Suppressor macrophage (primary cell): ENCODE results near the gene ALG12.

Source experiments
- DNase-seq, 4 experiments: peaks; one replicate each; pipeline ENCODE4 v3.0.0-alpha.2; 2020 to 2022

ALG12 gene

GRCh38 chr22:49886346-49887063 lies 31.7 kb downstream of the ALG12 start:
- no peak for DNase-seq

GRCh38 chr22:49885881-49886280 lies 32.4 kb downstream of the ALG12 start:
- DNase-seq = no peak

- DNase-seq = no peak
Measured at GRCh38 chr22:49885281-49885680, 33.0 kb downstream of the ALG12 start.

- DNase-seq = no peak
Measured at GRCh38 chr22:49884503-49885260, 33.6 kb downstream of the ALG12 start.

GRCh38 chr22:49884075-49884474 lies 34.2 kb downstream of the ALG12 start:
- no peak for DNase-seq

- no peak for DNase-seq
Measured at GRCh38 chr22:49883294-49883640, 35.0 kb downstream of the ALG12 start.

DNA sequence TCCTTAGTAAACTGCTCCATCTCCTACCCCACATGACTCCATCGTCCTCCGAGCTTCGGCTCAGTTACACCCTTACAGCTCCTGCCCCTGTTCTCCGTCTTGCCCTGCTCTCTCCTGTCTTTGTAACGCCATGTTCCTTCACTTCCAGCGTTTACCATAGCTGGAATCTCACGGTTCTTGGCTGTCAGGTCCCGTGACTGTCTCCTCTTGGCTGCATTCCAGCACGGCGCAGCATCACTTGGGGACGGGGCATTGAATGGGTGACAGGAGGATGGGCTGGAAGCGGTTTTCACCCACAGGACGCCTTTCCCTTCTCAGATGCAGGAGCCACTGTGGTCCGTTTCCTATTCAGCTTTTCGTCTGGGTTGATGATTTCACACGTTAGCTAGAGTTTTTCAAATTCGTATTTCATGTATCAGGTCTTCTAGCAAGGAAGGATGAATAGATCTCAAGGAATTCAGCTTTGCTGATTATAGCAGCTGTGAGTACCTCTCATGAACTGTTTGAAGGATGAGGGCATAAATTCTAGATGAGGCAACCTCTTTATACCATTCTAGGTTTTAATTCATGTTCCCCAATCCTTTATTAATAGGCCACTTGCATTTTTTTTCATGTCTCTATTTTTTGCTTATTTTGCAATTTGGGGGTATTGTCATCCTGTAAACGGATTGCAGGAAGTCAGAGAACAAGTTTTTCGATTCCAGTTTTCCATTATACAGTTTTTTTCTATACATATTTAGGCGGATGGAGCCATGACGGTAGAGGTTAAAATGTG lies 35.5 kb downstream of the ALG12 start:
- DNase-seq = no peak

DNA sequence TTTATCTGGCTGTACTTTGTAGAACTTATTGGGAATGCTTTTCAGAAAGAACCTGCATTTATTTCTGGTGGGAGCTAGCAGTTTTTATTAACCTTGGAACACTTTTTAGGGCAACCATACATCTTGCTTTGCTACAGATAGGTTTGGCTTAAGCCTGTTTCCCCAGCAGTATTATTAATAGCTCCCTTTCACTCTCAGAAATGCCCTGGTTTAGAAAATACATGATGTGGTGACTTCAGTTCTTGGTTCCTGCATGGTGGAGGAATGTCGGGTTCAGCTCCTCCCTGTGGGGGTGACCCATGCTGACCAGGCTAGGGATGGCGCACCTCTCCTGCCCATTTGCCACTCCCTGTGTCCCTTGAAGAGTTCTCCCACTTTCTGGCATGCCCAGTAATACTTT lies 36.4 kb downstream of the ALG12 start:
- DNase-seq = no peak

- DNase-seq = no peak
Measured at GRCh38 chr22:49880281-49880680, 38.0 kb downstream of the ALG12 start.

- DNase-seq = no peak
Measured at GRCh38 chr22:49879871-49880270, 38.4 kb downstream of the ALG12 start.

GRCh38 chr22:49878206-49878605 lies 40.0 kb downstream of the ALG12 start:
- DNase-seq = no peak

GRCh38 chr22:49877642-49878041 lies 40.6 kb downstream of the ALG12 start:
- DNase-seq = no peak

- DNase-seq = no peak
Measured at GRCh38 chr22:49873228-49873940, 44.9 kb downstream of the ALG12 start.

DNA sequence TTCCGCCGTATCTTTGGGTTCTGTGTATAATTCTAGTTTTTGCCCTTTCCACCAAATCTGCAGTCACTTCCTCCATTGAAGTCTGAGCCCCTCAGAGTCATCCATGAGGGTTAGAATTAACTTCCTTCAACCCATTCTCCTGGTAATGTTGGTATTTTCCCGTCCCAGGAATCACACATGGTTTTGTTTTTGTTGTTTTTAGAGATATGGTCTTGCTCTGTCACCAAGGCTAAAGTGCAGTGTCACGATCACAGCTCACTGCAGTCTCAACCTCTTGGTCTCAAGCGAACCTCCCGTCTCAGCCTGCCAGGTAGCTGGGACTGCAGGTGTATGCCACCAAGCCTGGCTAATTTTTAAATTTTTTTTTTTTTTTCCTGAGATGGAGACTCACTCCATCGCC lies 45.9 kb downstream of the ALG12 start:
- DNase-seq = no peak

GRCh38 chr22:49871482-49871881 lies 46.8 kb downstream of the ALG12 start:
- DNase-seq = peak in 1 of 4 experiments; percentile 8

DNA sequence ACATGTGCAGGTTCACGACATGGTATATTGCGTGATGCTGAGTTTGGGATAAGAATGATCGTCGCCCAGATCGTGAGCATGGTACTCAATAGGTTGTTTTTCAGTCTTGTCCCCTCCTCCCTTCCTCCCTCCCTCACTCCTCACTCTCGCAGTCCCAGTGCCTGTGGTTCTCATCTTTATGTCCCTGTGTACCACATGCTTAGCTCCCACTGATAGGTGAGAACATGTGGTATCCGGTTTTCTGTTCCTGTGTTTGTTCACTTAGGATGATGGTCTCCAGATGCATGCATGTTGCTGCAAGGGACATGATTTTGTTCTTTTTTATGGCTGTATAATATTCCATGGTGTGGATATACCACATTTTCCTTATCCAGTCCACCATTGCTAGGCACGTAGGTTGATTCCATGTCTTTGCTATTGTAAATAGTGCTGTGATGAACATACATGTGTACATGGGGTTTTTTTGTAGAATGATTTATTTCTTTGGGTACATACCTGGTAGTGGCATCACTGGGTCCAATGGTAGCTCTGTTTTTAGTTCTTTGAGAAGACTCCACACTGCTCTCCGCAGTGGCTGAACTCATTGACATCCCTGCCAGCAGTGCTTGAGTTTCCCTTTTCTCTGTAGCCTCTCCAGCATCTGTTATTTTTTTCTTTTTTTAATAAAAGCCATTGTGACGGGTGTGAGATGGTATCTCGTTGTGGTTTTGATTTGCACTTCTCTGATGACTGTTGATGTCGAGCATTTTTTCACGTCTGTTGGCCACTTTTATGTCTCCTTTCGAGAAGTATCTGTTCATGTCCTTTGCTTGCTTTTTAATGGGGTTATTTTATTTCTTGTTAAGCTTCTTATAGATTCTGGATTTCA lies 48.2 kb downstream of the ALG12 start:
- no peak for DNase-seq

- no peak for DNase-seq
Measured at GRCh38 chr22:49869086-49869830, 49.0 kb downstream of the ALG12 start.

DNA sequence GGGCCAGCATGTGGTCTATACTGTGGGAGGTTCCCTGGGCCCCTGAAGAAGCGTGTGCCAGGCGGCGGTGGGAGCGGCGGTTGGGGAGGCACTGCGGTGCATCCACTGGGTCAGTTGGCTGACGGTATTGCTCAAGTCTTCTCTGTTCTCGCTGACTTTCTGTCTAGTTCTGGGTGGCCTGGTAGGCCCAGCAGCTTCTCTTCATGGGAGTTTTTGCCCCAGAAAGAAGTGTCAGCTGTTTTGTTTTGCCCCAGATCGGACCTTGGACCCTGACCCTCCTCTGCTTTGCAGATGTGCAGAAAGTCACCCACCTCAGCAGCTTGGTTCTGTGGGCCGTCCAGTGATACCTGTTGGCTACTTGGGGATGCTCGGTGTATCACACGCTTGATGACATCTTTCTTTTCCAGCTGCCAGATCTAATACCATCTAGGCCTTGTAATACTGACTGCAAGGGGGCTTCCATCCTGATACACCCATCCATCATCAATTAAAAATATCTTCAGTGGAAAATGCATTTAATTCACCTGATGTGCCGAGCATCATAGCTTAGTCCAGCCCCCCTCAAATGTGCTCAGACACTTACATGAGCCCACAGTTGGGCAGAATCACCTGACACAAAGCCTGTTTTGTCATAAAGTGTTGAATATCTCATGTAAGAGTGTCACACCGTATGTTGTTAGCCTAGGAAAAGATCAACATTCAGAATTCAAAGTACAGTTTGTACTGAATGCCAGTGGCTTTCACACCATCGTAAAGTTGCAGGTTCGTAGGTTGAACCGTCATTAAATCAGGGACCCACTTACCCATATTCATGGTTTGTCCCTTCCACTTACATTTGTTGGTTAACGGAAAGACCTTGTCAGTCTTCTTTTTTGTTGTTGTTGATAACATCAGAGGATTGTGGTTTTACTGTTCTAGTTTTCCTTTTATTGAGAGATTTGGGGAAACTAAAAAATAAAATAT lies 50.7 kb downstream of the ALG12 start:
- DNase-seq = no peak

DNA sequence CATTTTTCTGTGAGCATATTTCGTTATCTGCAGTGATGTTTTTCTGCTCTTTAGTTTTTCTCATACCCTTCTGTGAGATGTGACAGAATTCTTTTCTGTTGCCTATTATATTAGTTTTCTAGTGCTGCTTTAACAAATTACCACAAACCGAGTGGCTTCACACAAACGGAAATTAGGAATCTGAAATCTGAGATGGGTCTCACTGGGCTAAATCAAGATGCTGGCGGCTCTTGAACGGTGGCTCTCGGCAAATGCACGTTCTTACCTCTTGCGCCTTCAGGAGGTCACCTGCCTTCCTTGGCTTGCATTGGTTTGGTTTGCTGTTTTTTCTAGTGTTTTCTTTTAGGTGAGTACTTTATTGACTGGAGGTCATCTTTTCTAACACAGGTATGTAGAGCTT lies 51.6 kb downstream of the ALG12 start:
- no peak for DNase-seq

DNA sequence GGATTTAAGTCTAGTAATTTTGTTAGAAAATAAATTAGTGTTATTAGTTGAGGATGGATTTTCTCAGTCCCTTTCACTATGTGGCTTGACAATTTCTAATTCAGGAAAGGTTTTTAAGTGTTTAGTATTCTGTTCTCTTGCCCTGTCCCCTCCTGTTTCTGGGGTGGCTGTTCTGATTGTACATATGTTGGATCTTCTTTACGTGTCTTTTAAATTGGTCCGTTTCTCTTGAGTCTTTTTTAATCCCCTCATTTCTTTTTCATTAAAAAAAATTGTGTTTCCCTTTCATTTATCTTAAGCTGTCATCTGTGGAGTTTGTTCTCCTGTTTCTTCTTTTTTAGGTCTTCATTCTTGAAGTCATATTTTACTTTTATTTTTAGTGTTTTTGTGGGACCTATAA lies 52.1 kb downstream of the ALG12 start:
- DNase-seq = no peak
